Stimulated activated CD8-positive, alpha-beta memory T cell treated with anti-CD3 and anti-CD28 coated beads, Interleukin-12 subunit alpha, Interleukin-12 subunit beta, amount 100 ng/mL, for 1 hour (primary cell): ENCODE measurements around the gene ASIC3.
"Not testable (repeated sequence)": the region's sequence is repeated elsewhere in the genome, so short reads cannot be mapped to it uniquely, and the experiment has no call there.

Experiments
- DNase-seq: peaks from one replicate; pipeline ENCODE4 v3.0.0-alpha.2; 2020; ENCODE audit warnings: low read depth

The ASIC3 gene

GRCh38 chr7:151032936-151033863, 15.1 kb upstream of the ASIC3 start:
- DNase-seq: no peak

- no peak for DNase-seq
Measured at GRCh38 chr7:151033864-151034249, 14.5 kb upstream of the ASIC3 start.

GRCh38 chr7:151034312-151035025, 13.9 kb upstream of the ASIC3 start:
- DNase-seq: no peak

- no peak for DNase-seq
Measured at GRCh38 chr7:151035026-151035717, 13.2 kb upstream of the ASIC3 start.

- no peak for DNase-seq
Measured at GRCh38 chr7:151035902-151036301, 12.4 kb upstream of the ASIC3 start.

- DNase-seq: no peak
Measured at GRCh38 chr7:151038951-151039849, 9.1 kb upstream of the ASIC3 start.

- DNase-seq: no peak
Measured at GRCh38 chr7:151039850-151040548, 8.3 kb upstream of the ASIC3 start.

GRCh38 chr7:151040616-151041375, 7.5 kb upstream of the ASIC3 start:
- no peak for DNase-seq

GRCh38 chr7:151043449-151043848, 4.9 kb upstream of the ASIC3 start:
- not testable (repeated sequence) for DNase-seq

- no peak for DNase-seq
Measured at GRCh38 chr7:151043959-151044358, 4.4 kb upstream of the ASIC3 start.

GRCh38 chr7:151045262-151045661, 3.1 kb upstream of the ASIC3 start:
- DNase-seq: no peak

GRCh38 chr7:151045967-151046366, 2.4 kb upstream of the ASIC3 start:
- no peak for DNase-seq

- no peak for DNase-seq
Measured at GRCh38 chr7:151046603-151047573, 1.4 kb upstream of the ASIC3 start.

GRCh38 chr7:151048911-151049463, 656 bp downstream of the ASIC3 start:
- DNase-seq: no peak

- no peak for DNase-seq
Measured at GRCh38 chr7:151051108-151051507, 2.8 kb downstream of the ASIC3 start.

- DNase-seq: no peak
Measured at GRCh38 chr7:151053096-151053495, 4.8 kb downstream of the ASIC3 start.

GRCh38 chr7:151053751-151054150, 5.4 kb downstream of the ASIC3 start:
- DNase-seq: no peak

- DNase-seq: no peak
Measured at GRCh38 chr7:151056283-151056665, 7.9 kb downstream of the ASIC3 start.
